Central memory CD4-positive, alpha-beta T cell (primary cell): ENCODE measurements around the gene SLC25A39.
A peak's percentile ranks its signal among the peaks of the same experiment; 100 is the strongest.

Source experiments
- DNase-seq: peaks from one replicate; pipeline ENCODE4 v3.0.0; 2022

SLC25A39 gene

GRCh38 chr17:44311562-44312181, 13.0 kb downstream of the SLC25A39 start:
- DNase-seq, result no peak

GRCh38 chr17:44310609-44311376, 13.8 kb downstream of the SLC25A39 start:
- no peak for DNase-seq

- DNase-seq, result no peak
Observed at GRCh38 chr17:44310188-44310587, 14.4 kb downstream of the SLC25A39 start.

- no peak for DNase-seq
Observed at GRCh38 chr17:44309472-44309871, 15.2 kb downstream of the SLC25A39 start.

GRCh38 chr17:44308865-44309264, 15.8 kb downstream of the SLC25A39 start:
- DNase-seq, result no peak

GRCh38 chr17:44308320-44308818, 16.3 kb downstream of the SLC25A39 start, which contains the start of gene RUNDC3A:
RUNDC3A (plus strand) TSS chr17:44308601; CDS start chr17:44308833, 232 bp downstream.
- peak; percentile 75 for DNase-seq

GRCh38 chr17:44307387-44308186, 17.0 kb downstream of the SLC25A39 start:
- no peak for DNase-seq

GRCh38 chr17:44304651-44305050, 20.0 kb downstream of the SLC25A39 start:
- DNase-seq, result no peak

- DNase-seq, result no peak
Observed at GRCh38 chr17:44297975-44298374, 26.6 kb downstream of the SLC25A39 start.

- no peak for DNase-seq
Observed at GRCh38 chr17:44293509-44294226, 31.0 kb downstream of the SLC25A39 start.

GRCh38 chr17:44287651-44288050, 37.0 kb downstream of the SLC25A39 start:
- DNase-seq, result no peak

GRCh38 chr17:44284024-44284400, 40.6 kb downstream of the SLC25A39 start:
- DNase-seq, result no peak

GRCh38 chr17:44283344-44284023, 41.1 kb downstream of the SLC25A39 start:
- DNase-seq, result no peak

- no peak for DNase-seq
Observed at GRCh38 chr17:44282264-44282663, 42.4 kb downstream of the SLC25A39 start.

- DNase-seq, result no peak
Observed at GRCh38 chr17:44281570-44281969, 43.1 kb downstream of the SLC25A39 start.

GRCh38 chr17:44280392-44280937, 44.2 kb downstream of the SLC25A39 start:
- no peak for DNase-seq

GRCh38 chr17:44279666-44280391, 44.8 kb downstream of the SLC25A39 start:
- no peak for DNase-seq

- DNase-seq, result no peak
Observed at GRCh38 chr17:44279346-44279665, 45.3 kb downstream of the SLC25A39 start.

GRCh38 chr17:44277976-44278375, 46.6 kb downstream of the SLC25A39 start:
- DNase-seq, result no peak

- no peak for DNase-seq
Observed at GRCh38 chr17:44273607-44274006, 51.0 kb downstream of the SLC25A39 start.

GRCh38 chr17:44272954-44273353, 51.7 kb downstream of the SLC25A39 start:
- DNase-seq, result no peak
